GM18520 (cell line): Measurements from ENCODE around the gene EEIG1.

Experiments
- ATAC-seq: cut with Tn5 transposase; IDR thresholded peaks from one replicate; pipeline ENCODE4 v1.9.1; 2021; ENCODE audit not compliant: unreplicated experiment

The EEIG1 gene

GRCh38 chr9:127975376-127976315, 5.1 kb downstream of the EEIG1 start:
- no peak for ATAC-seq

GRCh38 chr9:127974769-127975261, 6.0 kb downstream of the EEIG1 start:
- ATAC-seq = no peak

GRCh38 chr9:127974001-127974768, 6.6 kb downstream of the EEIG1 start:
- ATAC-seq = no peak

DNA sequence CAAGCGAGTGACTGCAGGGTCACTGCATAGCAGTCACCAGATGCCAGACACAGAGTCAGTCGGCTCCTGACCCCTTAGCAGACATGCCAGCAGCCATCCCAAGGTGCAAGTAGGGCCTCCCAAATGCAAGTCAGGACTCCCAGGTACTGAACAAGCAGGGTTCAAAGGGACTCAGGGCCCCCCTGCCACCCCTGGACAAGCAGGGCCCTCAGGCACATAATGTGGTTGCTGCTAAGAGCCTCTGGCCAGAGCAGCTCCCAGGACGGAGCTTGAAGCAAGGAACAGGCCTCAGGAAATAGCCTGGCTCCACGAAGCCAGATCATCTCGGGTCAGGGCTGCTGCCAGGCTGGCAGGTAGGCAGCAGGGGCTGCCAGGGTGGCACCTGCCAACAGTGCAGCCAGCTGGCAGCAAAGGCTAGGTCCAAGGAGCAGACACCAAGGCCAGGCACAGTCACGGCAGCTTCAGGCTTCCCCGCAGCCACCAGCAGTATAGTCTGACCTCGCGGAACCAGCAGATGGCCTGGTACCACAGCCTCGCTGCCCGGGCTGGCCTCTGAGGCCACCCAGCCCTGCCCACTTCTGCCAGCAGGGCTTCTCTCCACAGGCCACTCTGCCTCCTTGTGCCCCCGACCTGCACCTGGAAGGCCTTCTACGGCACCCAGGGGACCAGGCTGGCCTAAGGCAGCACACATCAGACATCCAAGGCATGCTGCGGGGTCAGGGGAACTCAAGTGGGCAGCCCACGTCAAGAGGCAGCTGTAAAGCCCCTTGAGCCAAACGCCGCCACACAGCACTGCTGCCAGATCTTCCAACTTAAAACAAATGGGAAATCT, 7.4 kb downstream of the EEIG1 start:
- ATAC-seq = no peak

DNA sequence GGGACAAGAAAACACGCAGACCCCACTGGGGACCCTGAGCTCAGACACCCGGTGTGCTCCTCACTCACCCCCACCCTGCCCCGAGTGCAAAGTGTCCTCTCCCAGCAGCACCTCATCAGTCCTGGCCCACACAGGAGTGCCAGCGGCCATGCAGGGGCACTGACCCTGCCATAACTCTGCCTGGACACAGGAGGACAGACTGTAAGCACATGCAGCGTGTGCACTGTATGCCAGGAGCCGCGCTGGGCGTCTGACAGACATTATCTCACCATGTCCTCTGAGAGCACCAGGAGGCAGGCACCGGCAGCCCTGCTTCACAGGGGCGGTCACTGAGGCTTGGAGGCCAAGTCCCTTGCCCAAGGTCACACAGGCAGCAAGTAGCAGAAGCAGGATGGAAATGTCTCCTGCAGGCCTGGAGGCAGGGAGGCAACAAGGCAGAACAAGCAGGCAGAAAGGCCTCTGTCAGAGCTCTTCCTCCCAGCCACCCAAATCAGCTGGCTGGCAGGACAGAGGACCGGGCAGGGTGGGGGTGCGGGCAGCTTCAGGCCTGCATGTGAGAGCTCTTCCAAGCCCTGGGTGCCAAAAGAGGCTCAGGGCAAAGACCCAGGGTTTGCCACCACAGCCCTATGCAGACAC, 8.4 kb downstream of the EEIG1 start:
- ATAC-seq = no peak

GRCh38 chr9:127971357-127972235, 9.2 kb downstream of the EEIG1 start:
- ATAC-seq = no peak

DNA sequence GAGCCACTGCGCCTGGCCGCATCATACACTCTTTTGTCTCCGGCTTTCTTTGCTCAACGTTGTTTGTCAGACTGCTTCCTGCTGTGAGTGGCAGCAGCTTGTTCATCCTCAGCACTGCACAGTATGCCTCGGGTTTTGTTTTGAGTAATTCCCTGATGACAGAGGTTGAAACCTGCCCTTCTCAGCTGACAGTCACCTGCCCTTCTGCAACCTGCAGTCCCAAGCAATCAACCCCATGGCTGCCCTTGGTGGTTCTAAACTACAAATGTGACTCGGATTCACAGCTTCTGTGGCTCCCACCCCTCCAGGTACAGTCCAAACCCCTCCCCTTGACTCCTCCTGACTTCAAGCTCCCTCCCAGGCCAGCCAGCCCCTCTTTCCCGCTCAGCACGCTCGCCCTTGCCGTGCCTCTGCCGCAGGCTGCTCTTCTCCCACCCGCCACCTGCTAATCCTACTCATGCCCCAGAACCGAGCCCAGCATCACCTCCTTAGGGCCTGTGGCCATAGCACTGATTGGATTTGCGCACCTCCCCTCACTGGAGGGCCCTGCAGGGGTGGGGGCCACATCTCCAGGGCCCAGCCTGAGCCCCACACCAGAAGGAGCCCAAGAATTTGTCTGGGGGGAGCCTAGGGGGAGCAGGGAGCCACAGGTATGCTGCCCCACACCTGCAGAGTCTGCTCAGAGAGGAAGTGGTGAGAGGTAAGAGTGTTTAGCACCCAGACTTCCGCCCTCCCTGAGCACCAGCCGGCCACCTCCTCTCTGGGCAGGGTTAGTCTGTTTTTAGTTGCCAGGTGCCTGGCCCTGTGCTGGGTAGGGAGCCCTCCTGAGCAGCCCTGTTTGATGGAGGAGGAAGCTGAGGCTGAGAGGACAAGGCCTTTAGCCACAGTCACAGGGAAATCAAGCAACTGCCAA, 10.1 kb downstream of the EEIG1 start:
- peak; percentile 78 for ATAC-seq

- ATAC-seq = no peak
Observed at GRCh38 chr9:127968700-127969383, 11.9 kb downstream of the EEIG1 start.

GRCh38 chr9:127968042-127968441, 12.7 kb downstream of the EEIG1 start:
- ATAC-seq = no peak

GRCh38 chr9:127967151-127967809, 13.5 kb downstream of the EEIG1 start:
- ATAC-seq = no peak

- no peak for ATAC-seq
Observed at GRCh38 chr9:127966416-127967150, 14.2 kb downstream of the EEIG1 start.

DNA sequence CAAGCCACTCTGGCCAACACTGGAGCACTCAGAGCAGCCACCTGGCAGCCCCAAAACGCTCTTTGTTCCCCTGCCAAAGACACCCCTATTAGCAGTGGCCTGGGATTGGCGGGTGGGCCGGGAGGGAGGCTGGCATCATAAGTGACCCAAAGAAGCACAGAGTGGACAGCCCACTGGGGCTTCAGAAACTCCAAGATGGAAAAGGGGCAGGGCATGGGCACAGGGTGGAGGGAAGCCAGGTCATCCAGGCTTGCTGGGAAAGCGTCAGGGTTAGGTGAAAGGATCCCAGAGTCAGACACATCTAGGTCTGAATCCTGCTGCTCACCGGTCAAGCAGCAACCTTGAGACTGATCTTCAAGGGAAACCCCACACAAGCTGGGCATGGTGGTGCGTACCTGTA, 14.8 kb downstream of the EEIG1 start:
- ATAC-seq = no peak

DNA sequence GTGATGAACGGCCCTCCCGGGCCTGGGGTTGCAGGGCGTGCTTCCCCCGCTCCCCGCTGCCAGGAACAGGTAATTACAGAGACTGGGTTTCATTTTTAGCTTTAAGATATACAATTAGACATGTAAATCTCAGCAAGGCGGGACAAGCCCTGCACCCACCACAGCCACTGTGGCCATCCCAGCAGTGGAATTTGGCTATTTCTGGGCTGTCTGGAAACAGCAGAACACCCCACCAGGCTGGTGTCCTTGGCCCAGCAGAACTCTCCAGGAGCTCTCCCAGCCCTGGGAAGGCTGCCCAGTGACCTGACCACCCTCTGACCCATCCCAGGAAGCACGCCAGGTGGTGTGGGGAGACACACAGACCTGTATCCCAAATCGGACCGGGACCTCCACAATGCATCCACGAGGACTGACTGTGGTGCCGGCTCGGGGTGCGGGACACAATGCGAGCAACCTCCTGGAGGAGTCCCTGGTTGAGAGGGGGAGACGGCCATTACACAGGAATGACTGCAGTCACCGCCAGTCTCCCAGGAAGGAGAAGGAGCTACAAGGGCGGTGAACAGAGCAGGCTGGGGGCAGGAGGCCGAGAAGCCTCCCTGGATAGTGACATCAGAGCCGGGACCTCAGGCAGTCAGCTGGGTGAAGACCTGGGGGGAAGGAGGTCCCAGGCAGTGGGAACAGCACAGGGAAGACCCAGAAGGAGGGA, 17.3 kb downstream of the EEIG1 start:
- no peak for ATAC-seq

DNA sequence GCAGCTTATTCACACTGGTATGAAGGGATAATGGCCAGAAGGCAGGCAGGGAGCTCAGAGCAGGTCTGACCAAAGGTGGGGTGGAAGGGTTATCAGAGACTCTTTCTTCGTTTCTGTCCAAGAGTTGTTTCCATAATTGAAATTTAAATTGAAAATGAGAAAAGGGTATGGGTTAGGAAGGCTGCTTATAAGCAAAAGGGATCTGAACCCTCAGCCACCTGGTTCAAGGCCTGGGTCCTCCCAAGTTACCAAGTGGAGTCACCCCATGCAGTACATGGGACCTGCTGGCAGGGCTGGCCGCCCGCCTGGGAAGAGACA, 17.8 kb downstream of the EEIG1 start:
- ATAC-seq = no peak

- ATAC-seq = no peak
Observed at GRCh38 chr9:127962278-127962677, 18.5 kb downstream of the EEIG1 start.

DNA sequence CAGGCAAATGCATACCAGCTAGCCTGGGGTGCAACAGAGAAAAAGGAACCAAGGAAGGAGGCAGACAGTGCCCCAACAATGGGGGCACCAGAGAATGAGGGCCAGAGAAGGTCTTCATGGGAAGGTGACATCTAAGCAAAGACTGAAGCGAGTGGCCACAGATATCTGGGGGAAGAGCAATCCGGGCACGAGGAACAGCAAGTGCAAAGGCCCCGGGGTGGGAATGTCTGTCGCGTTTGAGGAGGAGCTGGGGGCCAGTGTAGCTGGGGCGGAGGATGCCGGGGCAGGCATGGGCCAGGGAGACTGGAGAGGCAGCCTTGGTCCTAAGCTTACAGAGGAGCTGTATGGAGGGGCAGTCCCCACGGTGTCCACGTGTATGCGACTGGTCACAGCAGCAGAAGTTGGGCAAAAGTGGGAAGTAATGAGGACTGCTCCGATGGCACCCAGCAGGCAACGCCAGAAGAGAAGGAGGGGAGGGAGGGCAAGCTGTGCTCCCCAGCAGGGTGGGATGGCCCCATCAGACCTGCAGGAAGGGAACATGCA, 19.1 kb downstream of the EEIG1 start:
- no peak for ATAC-seq
